Right lobe of liver (tissue), 6 donors: Measurements from ENCODE around the gene CCNA1. TPM values are rescaled to one million over a fixed set of nuclear protein-coding genes. Genes with fewer than 3 reads are reported as not detected.
A peak's percentile ranks its signal among the peaks of the same experiment; 100 is the strongest.

Experiments
- ATAC-seq, 4 donors: fragments of 200-7000 bp; cut with Tn5 transposase; one replicate each; pipeline ENCODE4 v1.9.1; 2020; ENCODE audit warnings: mild to moderate bottlenecking in 4 of 4, moderate library complexity in 4 of 4
- DNase-seq, 3 donors: peaks; one replicate each; pipeline ENCODE4 v3.0.0-alpha.2; 2020
- H3K27ac ChIP-seq, 3 donors: fragments of 200-600 bp; one replicate each; pipeline ENCODE4 v1.8.0; 2022
- H3K27me3 ChIP-seq, 2 donors: fragments of 200-600 bp; one replicate each; pipeline ENCODE4 v1.8.0; 2022
- H3K36me3 ChIP-seq, 4 donors: fragments of 200-600 bp; sonication (generic) in 1 of 4; one replicate each; pipeline versions ENCODE4 v1.5.1 to v1.8.0; 2017 to 2022; ENCODE audit warnings: control low read depth in 1 of 4
- H3K4me1 ChIP-seq, 4 donors: fragments of 200-600 bp; sonication (generic) in 1 of 4; one replicate each; pipeline versions ENCODE4 v1.5.1 to v1.8.0; 2017 to 2022; ENCODE audit warnings: control low read depth in 1 of 4
- H3K4me3 ChIP-seq, 3 donors: fragments of 200-600 bp; one replicate each; pipeline ENCODE4 v1.8.0; 2022
- H3K9me3 ChIP-seq, 4 donors: fragments of 200-600 bp; sonication (generic) in 1 of 4; one replicate each; pipeline versions ENCODE4 v1.5.1 to v1.8.0; 2017 to 2022; ENCODE audit warnings: control low read depth in 1 of 4
- CTCF ChIP-seq, 4 donors: fragments of 200-600 bp in 3 of 4; fragments of 450-650 bp in 1 of 4; IDR thresholded peaks; one replicate each; pipeline versions ENCODE4 v1.5.1 to v1.8.0; 2016 to 2022; ENCODE audit warnings: antibody characterized with exemption in 4 of 4, mild to moderate bottlenecking in 2 of 4
- POLR2A ChIP-seq: fragments of 450-650 bp; IDR thresholded peaks from one replicate; pipeline ENCODE4 v1.6.1; 2017; ENCODE audit warnings: antibody characterized with exemption, mild to moderate bottlenecking
- WGBS: methylation state at CpG from one replicate; pipeline ENCODE4 v1.1.6; 2018; ENCODE audit warnings: low coverage, low lambda C conversion rate; ENCODE audit not compliant: insufficient coverage; ENCODE audit errors: missing lambda C conversion rate; 5-methylcytosine and 5-hydroxymethylcytosine counted together
- intact Hi-C, 2 donors: fragments of 100-400 bp; cut with DNase I; formaldehyde crosslinking; loops; one replicate each; pipeline versions ENCODE4 v1.11.2 to v1.14.1; 2022
- long read RNA-seq: library from polyadenylated mRNA; unstranded; transcript quantifications from one replicate; pipeline ENCODE4 v2.0.0, GENCODE V29; 2019
- total RNA-seq, 6 experiments: library from RNA; depleted of rRNA in 2 of 6; stranded (reverse); fragments of >200 nt in 2 of 6; fragmentation: NEBNext Ultra II Directional in 3 of 6; extraction: Animal tissue kit (Norgen Biotek cat#: 25700) in 3 of 6; gene quantifications; one replicate each; pipeline versions ENCODE4 v1.1.0 to v1.2.4, GENCODE V29; 2016 to 2023
- donor health status: DM: no; HTN: yes; CAD: no.
- donor health status: DM: no; HTN: no; CAD: no.
- donor health status: DM: no; HTN: no; CAD: no.
- donor health status: DM: no; HTN: yes; CAD: no.
- donor health status: DM: no; HTN: yes; CAD: no.

CCNA1 gene
- under 1 TPM in 1 of 6 experiments, not detected in 5; 0.15 TPM for total RNA-seq
- long read RNA-seq = 0 reads

GRCh38 chr13:36432106-36432544 lies at the start of gene CCNA1:
CCNA1 (plus strand) TSS chr13:36432495; CDS start chr13:36433057, 562 bp downstream.
- peaks cover 0 to 10% (median 0%) of the 10 kb centered on the region in 4 donors for H3K4me1 ChIP-seq
- H3K27me3 ChIP-seq = peaks cover 7 to 11% of the 10 kb centered on the region in 2 donors
- intact Hi-C loops = no loop called here
- WGBS = no CpG with 5 or more reads among the region's 46 CpGs
- DNase-seq = no peak
- H3K27ac ChIP-seq = no peak within 1 kb of the TSS
- no peaks in the 10 kb centered on the region for H3K9me3 ChIP-seq
- no peak for TF ChIP-seq CTCF (IDR thresholded peaks at IDR 0.05)
- TF ChIP-seq POLR2A = no peak
- H3K4me3 ChIP-seq = peak within 1 kb of the TSS in 2 of 3 donors; percentile 2 to 31
- no peaks in the 10 kb centered on the region for H3K36me3 ChIP-seq
- ATAC-seq = no peak

GRCh38 chr13:36385489-36385888 lies 46.8 kb upstream of the CCNA1 start:
- 57% methylated on average over 1 of the region's 1 CpG for WGBS
- ATAC-seq (no peak), DNase-seq (no peak)
- Histone ChIP-seq H3K9me3 (no peaks in the 10 kb centered on the region), H3K27me3 (no peaks in the 10 kb centered on the region), H3K4me3 (no peak overlapping the region), H3K36me3 (no peaks in the 10 kb centered on the region), H3K27ac (no peak overlapping the region), H3K4me1 (no peaks in the 10 kb centered on the region)
- TF ChIP-seq CTCF (IDR thresholded peaks at IDR 0.05) = no peak
- TF ChIP-seq POLR2A = no peak
- intact Hi-C loops = no loop called here

DNA sequence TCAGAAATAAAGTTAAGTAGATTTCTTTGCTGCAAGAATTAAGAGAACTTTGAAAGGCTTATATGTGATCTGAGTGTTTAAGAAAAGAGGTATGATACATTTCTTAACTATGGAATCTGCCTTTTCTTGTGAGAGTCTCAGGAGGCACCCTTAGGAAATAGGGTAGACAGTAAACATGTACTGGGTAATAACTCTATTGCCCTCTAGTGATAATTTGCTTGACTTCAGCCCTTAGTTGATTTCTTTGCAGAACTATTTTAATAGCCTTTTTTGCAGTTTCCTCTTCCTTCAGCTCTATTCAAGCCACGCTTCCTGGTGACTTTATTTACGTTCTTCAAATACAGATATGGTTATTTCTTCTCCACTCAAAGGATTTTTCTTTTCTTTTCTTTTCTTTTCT lies 37.0 kb upstream of the CCNA1 start:
- Histone ChIP-seq H3K4me3 (no peak overlapping the region), H3K27me3 (no peaks in the 10 kb centered on the region), H3K4me1 (no peaks in the 10 kb centered on the region), H3K36me3 (no peaks in the 10 kb centered on the region), H3K27ac (no peak overlapping the region), H3K9me3 (no peaks in the 10 kb centered on the region)
- no peak for TF ChIP-seq POLR2A
- TF ChIP-seq CTCF (IDR thresholded peaks at IDR 0.05) = peak; percentile 53 to 60 (median 54)
- WGBS = 22% methylated on average over 2 of the region's 2 CpGs
- DNase-seq (no peak), ATAC-seq (peak; percentile 80 to 91 (median 84))
- intact Hi-C loops = no loop called here

DNA sequence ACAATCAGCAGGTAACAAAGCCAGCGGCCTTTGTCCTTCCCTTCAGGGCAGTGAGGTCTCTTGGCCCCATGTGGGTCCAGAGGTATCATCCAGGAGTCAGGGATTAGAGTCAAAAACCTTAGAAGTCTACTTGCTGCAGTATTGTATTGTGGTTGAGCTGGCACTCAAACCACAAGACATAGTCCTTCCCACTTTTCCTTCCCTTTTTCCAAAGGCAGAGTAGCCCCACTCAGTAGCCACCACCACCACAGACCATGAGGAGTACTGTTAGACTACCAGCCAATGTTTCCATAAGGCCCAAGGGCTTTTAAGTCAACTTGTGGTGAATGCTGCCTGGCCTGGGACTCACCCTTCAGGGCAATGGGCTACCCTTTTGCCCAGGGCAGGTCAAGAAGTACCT lies 27.1 kb upstream of the CCNA1 start:
- no peaks in the 10 kb centered on the region for H3K27me3 ChIP-seq
- no peak overlapping the region for H3K27ac ChIP-seq
- intact Hi-C loops = no loop called here
- DNase-seq (no peak), ATAC-seq (no peak)
- H3K36me3 ChIP-seq = no peaks in the 10 kb centered on the region
- no peaks in the 10 kb centered on the region for H3K9me3 ChIP-seq
- TF ChIP-seq POLR2A (no peak), CTCF (IDR thresholded peaks at IDR 0.05) (no peak)
- H3K4me3 ChIP-seq = no peak overlapping the region
- WGBS = no CpG with 5 or more reads among the region's 1 CpG
- H3K4me1 ChIP-seq = no peaks in the 10 kb centered on the region

GRCh38 chr13:36412736-36413135 lies 19.6 kb upstream of the CCNA1 start:
- no peaks in the 10 kb centered on the region for H3K4me1 ChIP-seq
- no peaks in the 10 kb centered on the region for H3K36me3 ChIP-seq
- 27% methylated on average over 1 of the region's 1 CpG for WGBS
- DNase-seq (no peak), ATAC-seq (no peak)
- no peak overlapping the region for H3K4me3 ChIP-seq
- TF ChIP-seq POLR2A (no peak), CTCF (IDR thresholded peaks at IDR 0.05) (no peak)
- intact Hi-C loops = no loop called here
- no peaks in the 10 kb centered on the region for H3K9me3 ChIP-seq
- no peaks in the 10 kb centered on the region for H3K27me3 ChIP-seq
- no peak overlapping the region for H3K27ac ChIP-seq
